Adrenal gland (tissue), 5 donors: ENCODE measurements around the gene PTPRE.

Experiments
- POLR2A ChIP-seq, 2 donors: fragments of 450-650 bp; IDR thresholded peaks; one replicate each; pipeline ENCODE4 v1.6.1; 2017; ENCODE audit warnings: antibody characterized with exemption in 2 of 2, mild to moderate bottlenecking in 2 of 2, moderate library complexity in 1 of 2
- TF ChIP-seq, protein P1 (sequence below), 6 experiments: fragments of 450-650 bp in 4 of 6; fragments of 200-600 bp in 2 of 6; sonication (generic) in 1 of 6; IDR thresholded peaks; 1 replicate in 5 of 6; 2 replicates in 1 of 6; pipeline versions ENCODE4 v1.5.1 to v1.8.0; 2016 to 2021; ENCODE audit warnings: antibody characterized with exemption in 6 of 6, mild to moderate bottlenecking in 2 of 6, moderate library complexity in 1 of 6
- donor health status: DM: no; HTN: no; CAD: no.

- TF ChIP-seq, protein P1, sequence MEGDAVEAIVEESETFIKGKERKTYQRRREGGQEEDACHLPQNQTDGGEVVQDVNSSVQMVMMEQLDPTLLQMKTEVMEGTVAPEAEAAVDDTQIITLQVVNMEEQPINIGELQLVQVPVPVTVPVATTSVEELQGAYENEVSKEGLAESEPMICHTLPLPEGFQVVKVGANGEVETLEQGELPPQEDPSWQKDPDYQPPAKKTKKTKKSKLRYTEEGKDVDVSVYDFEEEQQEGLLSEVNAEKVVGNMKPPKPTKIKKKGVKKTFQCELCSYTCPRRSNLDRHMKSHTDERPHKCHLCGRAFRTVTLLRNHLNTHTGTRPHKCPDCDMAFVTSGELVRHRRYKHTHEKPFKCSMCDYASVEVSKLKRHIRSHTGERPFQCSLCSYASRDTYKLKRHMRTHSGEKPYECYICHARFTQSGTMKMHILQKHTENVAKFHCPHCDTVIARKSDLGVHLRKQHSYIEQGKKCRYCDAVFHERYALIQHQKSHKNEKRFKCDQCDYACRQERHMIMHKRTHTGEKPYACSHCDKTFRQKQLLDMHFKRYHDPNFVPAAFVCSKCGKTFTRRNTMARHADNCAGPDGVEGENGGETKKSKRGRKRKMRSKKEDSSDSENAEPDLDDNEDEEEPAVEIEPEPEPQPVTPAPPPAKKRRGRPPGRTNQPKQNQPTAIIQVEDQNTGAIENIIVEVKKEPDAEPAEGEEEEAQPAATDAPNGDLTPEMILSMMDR (IDR thresholded peaks at IDR 0.05) = no peak
- no peak for TF ChIP-seq POLR2A (IDR thresholded peaks at IDR 0.05)
Observed at GRCh38 chr10:128050121-128050516, 143.2 kb downstream of the PTPRE start.
